Measurements from ENCODE around the gene CPT2.

The CPT2 gene

DNA sequence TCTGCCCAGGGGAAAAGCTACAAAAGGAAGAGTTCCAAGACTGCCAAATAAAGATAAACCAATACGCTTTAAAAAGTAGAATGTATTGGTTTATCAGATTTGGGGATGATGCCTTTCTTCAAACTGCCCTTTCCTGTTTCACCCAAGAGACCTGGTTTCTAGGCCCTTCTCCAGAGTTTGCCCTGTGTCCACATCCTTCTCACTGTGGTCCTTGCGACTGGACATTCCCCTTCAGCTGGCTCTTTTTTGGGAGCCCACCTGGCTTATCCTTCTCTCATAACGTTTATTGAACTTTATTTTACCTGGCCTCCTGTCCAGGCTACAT, 24.3 kb downstream of the CPT2 start:
- TF ChIP-seq, protein P1, sequence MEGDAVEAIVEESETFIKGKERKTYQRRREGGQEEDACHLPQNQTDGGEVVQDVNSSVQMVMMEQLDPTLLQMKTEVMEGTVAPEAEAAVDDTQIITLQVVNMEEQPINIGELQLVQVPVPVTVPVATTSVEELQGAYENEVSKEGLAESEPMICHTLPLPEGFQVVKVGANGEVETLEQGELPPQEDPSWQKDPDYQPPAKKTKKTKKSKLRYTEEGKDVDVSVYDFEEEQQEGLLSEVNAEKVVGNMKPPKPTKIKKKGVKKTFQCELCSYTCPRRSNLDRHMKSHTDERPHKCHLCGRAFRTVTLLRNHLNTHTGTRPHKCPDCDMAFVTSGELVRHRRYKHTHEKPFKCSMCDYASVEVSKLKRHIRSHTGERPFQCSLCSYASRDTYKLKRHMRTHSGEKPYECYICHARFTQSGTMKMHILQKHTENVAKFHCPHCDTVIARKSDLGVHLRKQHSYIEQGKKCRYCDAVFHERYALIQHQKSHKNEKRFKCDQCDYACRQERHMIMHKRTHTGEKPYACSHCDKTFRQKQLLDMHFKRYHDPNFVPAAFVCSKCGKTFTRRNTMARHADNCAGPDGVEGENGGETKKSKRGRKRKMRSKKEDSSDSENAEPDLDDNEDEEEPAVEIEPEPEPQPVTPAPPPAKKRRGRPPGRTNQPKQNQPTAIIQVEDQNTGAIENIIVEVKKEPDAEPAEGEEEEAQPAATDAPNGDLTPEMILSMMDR (IDR thresholded peaks at IDR 0.05; ENCODE audit: unreplicated experiment in 3 of 3): no peak
- Mint-ChIP-seq H3K36me3 (ENCODE audit: low read depth) (peaks cover 20% of the 10 kb centered on the region), H3K9me3 (no peaks in the 10 kb centered on the region), H3K27ac (peak overlapping the region; percentile 85 to 99 (median 99)), H3K4me3 (peak overlapping the region; percentile 91 to 98 (median 92)), H3K27me3 (ENCODE audit: low read depth) (no peaks in the 10 kb centered on the region), H3K4me1 (peaks cover 19% of the 10 kb centered on the region)

DNA sequence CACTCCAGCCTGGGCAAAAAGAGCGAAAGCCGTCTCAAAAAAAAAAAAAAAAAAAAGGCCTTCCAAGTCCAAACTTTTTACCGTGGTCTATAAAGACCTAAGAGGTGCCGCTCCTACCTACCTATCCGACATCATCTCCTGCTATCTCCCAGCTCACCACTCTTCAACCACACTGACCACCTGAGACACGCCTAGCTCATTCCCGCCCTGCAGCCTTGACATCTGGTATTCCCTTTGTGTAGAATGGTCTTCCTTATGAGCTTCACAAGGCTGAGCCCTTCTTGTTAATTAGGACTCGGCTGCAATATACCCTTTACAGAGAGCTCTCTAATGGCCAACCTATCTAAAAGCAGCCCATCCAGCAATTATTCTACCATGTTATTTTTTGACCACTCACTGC, 41.0 kb downstream of the CPT2 start:
- Mint-ChIP-seq H3K36me3 (ENCODE audit: low read depth) (peaks cover 33% of the 10 kb centered on the region), H3K4me3 (peak overlapping the region; percentile 99 to 100 (median 100)), H3K27me3 (ENCODE audit: low read depth) (no peaks in the 10 kb centered on the region), H3K9me3 (no peaks in the 10 kb centered on the region), H3K4me1 (peaks cover 22% of the 10 kb centered on the region), H3K27ac (peak overlapping the region; percentile 90 to 98 (median 92))
- TF ChIP-seq, protein P1 (IDR thresholded peaks at IDR 0.05; ENCODE audit: unreplicated experiment in 3 of 3): no peak

DNA sequence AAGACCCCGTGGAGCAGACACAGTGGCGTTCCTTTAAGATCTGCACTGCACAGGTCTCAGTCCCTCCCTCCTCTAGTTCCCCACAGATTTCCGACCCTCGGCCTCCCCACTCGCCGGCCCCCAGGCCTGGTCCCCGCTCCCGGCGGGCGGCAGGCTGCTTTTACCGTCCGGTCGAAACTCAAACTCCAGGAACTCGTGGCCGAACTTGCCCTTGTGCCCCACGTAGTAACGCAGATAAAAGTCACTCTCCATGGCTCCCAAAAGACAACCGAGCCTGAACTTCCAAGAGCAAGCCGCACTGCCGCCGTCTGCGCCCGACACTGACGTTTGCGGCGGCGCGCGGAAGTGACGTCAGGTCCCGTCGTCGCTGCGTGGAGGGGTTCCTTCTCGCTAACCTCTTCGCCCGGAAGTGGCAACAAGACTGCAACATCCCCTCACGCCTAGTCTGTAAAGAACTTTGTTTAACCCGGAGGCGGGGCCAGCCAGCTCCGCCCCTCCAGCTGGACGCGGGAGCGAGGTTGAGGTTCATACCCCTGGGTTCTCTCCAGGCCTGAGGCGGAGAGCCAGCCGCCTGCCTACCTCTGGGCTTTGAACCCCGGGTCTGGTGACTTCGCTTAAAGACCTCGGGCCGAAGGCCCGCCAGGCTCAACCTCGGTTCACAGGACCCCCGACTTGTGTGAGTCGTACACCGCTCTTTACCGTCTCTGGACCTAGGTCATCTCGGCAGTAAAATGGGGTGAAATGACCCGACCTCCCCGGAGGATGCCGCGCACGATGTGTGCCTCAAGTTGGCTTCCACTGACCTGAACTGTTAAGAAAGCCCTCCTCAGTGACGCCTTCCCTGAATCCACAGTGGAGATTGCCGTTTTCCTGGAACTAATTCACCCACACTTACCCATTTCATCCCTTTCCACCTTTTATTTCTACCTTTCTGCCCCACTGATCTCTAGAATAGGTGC, 41.9 kb downstream of the CPT2 start, which contains the start of gene MAGOH:
Gene MAGOH, minus strand, starts transcription at position 322 of the 959 bp plus-strand sequence. Its CDS starts 70 bp downstream, at position 252.
- peak within 1 kb of the TSS; percentile 90 to 98 (median 92) for H3K27ac Mint-ChIP-seq
- peaks cover 22% of the 10 kb centered on the region for H3K4me1 Mint-ChIP-seq
- H3K9me3 Mint-ChIP-seq: no peaks in the 10 kb centered on the region
- no peaks in the 10 kb centered on the region for H3K27me3 Mint-ChIP-seq (ENCODE audit: low read depth)
- TF ChIP-seq, protein P1 (IDR thresholded peaks at IDR 0.05; ENCODE audit: unreplicated experiment in 3 of 3): no peak
- H3K4me3 Mint-ChIP-seq: peak within 1 kb of the TSS; percentile 99 to 100 (median 100)
- peaks cover 26% of the 10 kb centered on the region for H3K36me3 Mint-ChIP-seq (ENCODE audit: low read depth)

DNA sequence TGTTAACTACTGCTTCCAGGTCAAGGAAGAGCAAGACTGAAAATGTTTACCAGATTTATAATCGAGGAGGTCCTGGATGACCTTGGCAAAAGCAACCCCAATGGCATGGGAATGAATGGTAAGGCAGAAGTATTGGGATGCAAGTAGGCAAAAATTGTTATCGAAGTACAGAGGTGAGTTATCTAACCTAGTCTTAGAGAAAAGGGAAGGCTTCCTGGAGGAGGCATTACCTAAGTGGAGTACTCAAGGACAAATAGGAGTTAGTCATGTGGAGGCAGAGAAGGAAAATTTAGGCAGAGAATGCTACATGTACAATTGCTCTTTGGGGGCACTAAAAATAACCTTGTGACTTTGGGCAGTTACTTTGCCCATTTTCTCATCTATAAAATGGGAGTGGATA, 45.2 kb downstream of the CPT2 start:
- H3K4me1 Mint-ChIP-seq: peaks cover 12% of the 10 kb centered on the region

DNA sequence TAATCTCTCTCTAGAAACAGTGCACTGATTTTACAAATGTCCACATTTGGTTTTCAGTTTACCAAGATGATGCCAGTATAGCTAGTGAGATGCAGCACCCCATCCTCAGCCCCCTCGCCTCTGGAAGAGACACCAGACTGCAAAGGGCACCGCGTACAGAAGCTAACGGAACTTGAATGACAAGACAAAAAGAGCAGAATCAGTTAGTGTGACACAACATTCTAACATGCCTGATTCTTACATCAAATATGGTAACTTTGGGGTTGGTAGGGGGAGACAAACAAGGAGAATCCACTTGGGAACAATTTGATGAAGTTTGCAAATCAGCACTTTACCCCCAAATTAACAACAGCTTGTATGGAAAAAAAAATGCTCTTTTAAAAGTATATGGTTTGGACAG, 45.8 kb downstream of the CPT2 start:
- peaks cover 11% of the 10 kb centered on the region for H3K4me1 Mint-ChIP-seq
- no peaks in the 10 kb centered on the region for H3K9me3 Mint-ChIP-seq
- no peaks in the 10 kb centered on the region for H3K27me3 Mint-ChIP-seq (ENCODE audit: low read depth)
- peaks cover 4% of the 10 kb centered on the region for H3K36me3 Mint-ChIP-seq (ENCODE audit: low read depth)
- TF ChIP-seq, protein P1 (IDR thresholded peaks at IDR 0.05; ENCODE audit: unreplicated experiment in 3 of 3): no peak
- no peak overlapping the region for H3K4me3 Mint-ChIP-seq
- no peak overlapping the region for H3K27ac Mint-ChIP-seq

More for the DNA sequence above, 45.2 kb downstream of the CPT2 start:
- Mint-ChIP-seq H3K27me3 (ENCODE audit: low read depth) (no peaks in the 10 kb centered on the region), H3K27ac (no peak overlapping the region), H3K9me3 (no peaks in the 10 kb centered on the region), H3K36me3 (ENCODE audit: low read depth) (peaks cover 4% of the 10 kb centered on the region), H3K4me3 (no peak overlapping the region)
- TF ChIP-seq, protein P1 (IDR thresholded peaks at IDR 0.05; ENCODE audit: unreplicated experiment in 3 of 3): no peak

All from nephron (organoid).